NB4 (cell line): ENCODE results near the gene SLC1A4.

Experiments used
- CTCF ChIP-seq: IDR thresholded peaks from one replicate; pipeline ENCODE4 v1.5.1; 2012; ENCODE audit warnings: low read depth, low read length
- POLR2A ChIP-seq: IDR thresholded peaks from 2 replicates; pipeline ENCODE4 v1.6.1; 2011; ENCODE audit warnings: mild to moderate bottlenecking; ENCODE audit not compliant: insufficient read length; ENCODE audit errors: extremely low read depth

DNA sequence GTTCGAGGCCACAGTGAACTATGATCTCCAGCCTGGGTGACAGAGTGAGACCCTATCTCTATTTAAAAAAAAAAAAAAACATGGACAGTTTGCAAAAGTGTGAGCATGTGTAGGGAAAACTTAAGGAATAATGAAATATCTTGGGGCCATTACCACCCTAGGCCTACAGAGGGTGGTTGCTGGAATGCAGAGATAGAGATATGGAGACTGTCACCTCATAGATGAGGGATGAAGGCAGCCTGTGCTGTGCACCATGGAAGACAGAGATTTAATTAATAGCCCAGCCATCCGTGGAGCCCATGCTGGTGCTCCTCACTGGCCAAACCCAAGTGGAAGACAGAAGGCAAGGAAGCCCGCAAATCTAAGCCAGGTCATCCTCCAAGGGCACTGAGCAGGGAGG lies 50.4 kb downstream of the SLC1A4 start:
- TF ChIP-seq CTCF (no peak), POLR2A (no peak)
